Spinal cord (tissue), 10 donors: ENCODE results near the gene FBP1. TPM values are rescaled to one million over a fixed set of nuclear protein-coding genes. Genes with fewer than 3 reads are reported as not detected.

Experiments used
- DNase-seq, 6 donors: peaks; one replicate each; pipeline versions ENCODE4 v3.0.0 to v3.0.0-alpha.2; 2013 to 2015; ENCODE audit warnings: low spot score in 6 of 6, low read depth in 4 of 6
- H3K27ac ChIP-seq: one replicate; pipeline ENCODE4 v1.5.1; 2013; ENCODE audit warnings: low read depth, low read length, control low read depth
- H3K27me3 ChIP-seq: one replicate; pipeline ENCODE4 v1.6.1; 2013; ENCODE audit warnings: low read length; ENCODE audit not compliant: control insufficient read depth, insufficient read depth
- H3K36me3 ChIP-seq: one replicate; pipeline ENCODE4 v1.6.1; 2013; ENCODE audit warnings: low read length; ENCODE audit not compliant: control insufficient read depth, insufficient read depth
- H3K4me1 ChIP-seq: one replicate; pipeline ENCODE4 v1.6.1; 2013; ENCODE audit warnings: low read length; ENCODE audit not compliant: control insufficient read depth, insufficient read depth
- H3K4me3 ChIP-seq: one replicate; pipeline ENCODE4 v1.5.1; 2013; ENCODE audit warnings: low read depth, low read length, control low read depth
- H3K9me3 ChIP-seq: one replicate; pipeline ENCODE4 v1.6.1; 2013; ENCODE audit warnings: low read length; ENCODE audit not compliant: control insufficient read depth, insufficient read depth
- WGBS: methylation state at CpG from one replicate; pipeline ENCODE4 v1.1.5; 2013; ENCODE audit warnings: missing lambda C conversion rate; ENCODE audit not compliant: insufficient coverage; 5-methylcytosine and 5-hydroxymethylcytosine counted together
- long read RNA-seq, 4 donors: transcript quantifications; one replicate each; lab custom pipeline, GENCODE V29; 2026
- polyA plus RNA-seq, 2 donors: library from polyadenylated mRNA; unstranded; fragments of 120-200 nt; gene quantifications; one replicate each; pipeline ENCODE4 v1.2.1, GENCODE V29; 2013; ENCODE audit not compliant: insufficient read length in 2 of 2
- total RNA-seq, 2 donors: library from RNA; depleted of rRNA in 1 of 2; stranded (reverse); fragments of 120-200 nt in 1 of 2; fragments of >200 nt in 1 of 2; gene quantifications; one replicate each; pipeline versions ENCODE4 v1.2.3 to v1.2.4, GENCODE V29; 2013 to 2014
- donor health status: healthy.

Gene FBP1
- total RNA-seq (1 to 10 TPM; 1.0 to 1.8 TPM), polyA plus RNA-seq (1 to 10 TPM; 1.3 to 2.2 TPM)
- long read RNA-seq, donor 1: 0 reads
- long read RNA-seq, donor 2, partial matches to known transcripts: 0 of 1 reads
- long read RNA-seq, donor 2, other reads (novel, unspliced or antisense): 0 of 1 reads
- long read RNA-seq, donor 3: 0 reads
- long read RNA-seq, donor 4, transcript FBP1-201 (7 exons, 1,462 nt): major isoform, 13 of 13 reads
- long read RNA-seq, donor 4, partial matches to known transcripts: 0 of 13 reads
- long read RNA-seq, donor 4, other reads (novel, unspliced or antisense): 0 of 13 reads

GRCh38 chr9:94639061-94639998 lies at the start of gene FBP1:
FBP1 (minus strand) TSS chr9:94639518; CDS start chr9:94639310, 208 bp downstream.
- H3K9me3 ChIP-seq: no peaks in the 10 kb centered on the region
- peak within 1 kb of the TSS; percentile 39 for H3K4me3 ChIP-seq
- peak in 2 of 6 donors; percentile 29 to 30 for DNase-seq
- H3K27ac ChIP-seq: no peak within 1 kb of the TSS
- H3K36me3 ChIP-seq: no peaks in the 10 kb centered on the region
- WGBS: 3% methylated on average over 74 of the region's 79 CpGs
- H3K27me3 ChIP-seq: peaks cover 24% of the 10 kb centered on the region
- peaks cover 16% of the 10 kb centered on the region for H3K4me1 ChIP-seq

DNA sequence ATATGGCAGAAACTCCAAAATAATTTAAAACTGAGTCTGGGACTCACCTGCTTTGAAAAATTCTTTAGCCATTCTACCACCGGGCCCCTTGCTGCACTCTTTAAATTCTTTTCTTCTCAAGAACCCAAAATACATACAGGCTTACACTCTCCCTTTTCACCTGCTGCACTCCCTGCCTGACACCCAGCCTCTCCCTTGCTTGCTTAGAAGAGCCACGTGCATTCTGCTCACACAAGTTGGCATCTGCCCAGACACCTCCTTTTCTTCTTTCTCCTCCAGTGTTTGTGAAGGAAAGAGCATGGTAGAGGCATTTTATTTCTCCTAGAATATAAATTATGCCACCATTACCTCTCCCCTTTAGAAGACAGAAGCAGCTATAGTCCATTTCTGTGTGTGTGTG lies 48.1 kb upstream of the FBP1 start:
- 84% methylated on average over 1 of the region's 2 CpGs for WGBS
- no peak overlapping the region for H3K27ac ChIP-seq
- no peak overlapping the region for H3K4me3 ChIP-seq
- H3K36me3 ChIP-seq: no peaks in the 10 kb centered on the region
- no peaks in the 10 kb centered on the region for H3K4me1 ChIP-seq
- DNase-seq: no peak
- no peaks in the 10 kb centered on the region for H3K27me3 ChIP-seq
- H3K9me3 ChIP-seq: no peaks in the 10 kb centered on the region

- no peak for DNase-seq
- no peaks in the 10 kb centered on the region for H3K36me3 ChIP-seq
- H3K27ac ChIP-seq: no peak overlapping the region
- WGBS: no CpG with 5 or more reads among the region's 2 CpGs
- H3K4me3 ChIP-seq: no peak overlapping the region
- H3K9me3 ChIP-seq: no peaks in the 10 kb centered on the region
- no peaks in the 10 kb centered on the region for H3K27me3 ChIP-seq
- peaks cover 3% of the 10 kb centered on the region for H3K4me1 ChIP-seq
These were observed 46.0 kb upstream of the FBP1 start for GRCh38 chr9:94685359-94685758.

DNA sequence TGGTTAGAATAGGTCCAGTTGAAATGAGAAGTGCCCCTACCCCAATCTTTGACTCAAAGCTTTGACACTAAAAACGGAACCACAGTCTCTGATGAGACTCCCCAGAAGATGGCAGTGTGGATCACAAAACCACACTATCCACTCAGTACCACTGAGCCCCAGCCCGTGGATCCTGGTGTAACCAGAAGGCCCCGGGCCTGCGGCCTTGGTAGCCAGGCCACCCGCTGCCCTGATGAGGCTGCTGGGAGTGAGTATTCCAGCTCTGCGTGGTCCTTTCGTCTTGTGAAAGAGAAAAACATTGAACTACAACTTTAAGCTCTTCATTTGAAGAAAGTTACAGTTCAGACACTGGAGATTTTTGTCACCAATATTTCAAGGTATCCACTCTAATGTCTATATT lies 42.2 kb upstream of the FBP1 start:
- Histone ChIP-seq H3K27ac (no peak overlapping the region), H3K4me3 (no peak overlapping the region), H3K9me3 (no peaks in the 10 kb centered on the region), H3K36me3 (no peaks in the 10 kb centered on the region), H3K27me3 (no peaks in the 10 kb centered on the region), H3K4me1 (peaks cover 3% of the 10 kb centered on the region)
- DNase-seq: peak; percentile 56 to 92 (median 68)
- 10% methylated on average over 2 of the region's 7 CpGs for WGBS

DNA sequence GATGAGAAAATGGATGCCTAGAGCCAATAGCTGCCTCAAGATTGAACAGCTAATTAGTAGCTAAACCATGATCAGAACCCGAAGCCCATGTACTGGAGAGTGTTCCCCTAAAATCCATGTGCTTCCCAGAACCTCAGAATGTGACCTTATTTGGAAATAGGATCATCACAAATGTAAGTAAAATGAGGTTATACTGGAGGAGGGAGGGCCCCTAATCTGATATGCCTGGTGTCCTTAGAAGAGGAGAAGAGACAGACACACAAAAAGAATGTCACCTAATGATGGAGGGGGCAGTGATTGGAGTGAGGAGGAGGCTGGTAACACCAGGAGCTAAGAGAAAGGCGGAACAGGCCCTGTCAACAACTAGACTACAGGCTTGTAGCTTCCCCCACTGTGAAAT lies 41.3 kb upstream of the FBP1 start:
- no peaks in the 10 kb centered on the region for H3K9me3 ChIP-seq
- WGBS: 100% methylated on average over 1 of the region's 2 CpGs
- no peaks in the 10 kb centered on the region for H3K27me3 ChIP-seq
- no peaks in the 10 kb centered on the region for H3K36me3 ChIP-seq
- H3K4me3 ChIP-seq: no peak overlapping the region
- no peak for DNase-seq
- H3K4me1 ChIP-seq: peaks cover 3% of the 10 kb centered on the region
- no peak overlapping the region for H3K27ac ChIP-seq

GRCh38 chr9:94680020-94680419 lies 40.7 kb upstream of the FBP1 start:
- Histone ChIP-seq H3K4me1 (peaks cover 3% of the 10 kb centered on the region), H3K9me3 (no peaks in the 10 kb centered on the region), H3K27ac (no peak overlapping the region), H3K27me3 (no peaks in the 10 kb centered on the region), H3K36me3 (no peaks in the 10 kb centered on the region), H3K4me3 (no peak overlapping the region)
- DNase-seq: no peak
- no CpG with 5 or more reads among the region's 1 CpG for WGBS

- DNase-seq: no peak
- H3K4me3 ChIP-seq: no peak overlapping the region
- no peak overlapping the region for H3K27ac ChIP-seq
- WGBS: no CpG with 5 or more reads among the region's 8 CpGs
- peaks cover 3% of the 10 kb centered on the region for H3K4me1 ChIP-seq
- H3K27me3 ChIP-seq: no peaks in the 10 kb centered on the region
- H3K36me3 ChIP-seq: no peaks in the 10 kb centered on the region
- no peaks in the 10 kb centered on the region for H3K9me3 ChIP-seq
These were observed 40.3 kb upstream of the FBP1 start for GRCh38 chr9:94679587-94679986.

DNA sequence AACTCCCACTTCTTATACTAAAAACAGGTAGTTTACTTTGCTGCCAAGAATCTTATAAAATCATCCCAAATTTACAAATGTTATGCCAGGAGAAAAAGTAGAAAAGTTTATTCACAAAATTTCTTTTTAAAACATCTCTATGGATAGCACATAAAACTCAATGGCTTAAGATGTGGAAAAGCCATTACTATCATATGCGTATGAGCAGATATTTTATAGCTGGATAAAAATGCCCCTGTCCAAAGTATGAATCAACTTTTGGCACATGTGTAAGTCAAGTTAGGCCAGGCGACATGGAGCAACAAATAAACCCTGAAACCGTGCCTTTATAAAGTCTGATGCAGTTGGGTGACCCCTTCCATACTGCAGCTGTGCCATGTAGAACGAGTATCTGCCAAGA lies 38.6 kb upstream of the FBP1 start:
- Histone ChIP-seq H3K27me3 (no peaks in the 10 kb centered on the region), H3K36me3 (no peaks in the 10 kb centered on the region), H3K9me3 (no peaks in the 10 kb centered on the region), H3K27ac (no peak overlapping the region), H3K4me3 (no peak overlapping the region), H3K4me1 (peaks cover 3% of the 10 kb centered on the region)
- no peak for DNase-seq
- 94% methylated on average over 4 of the region's 4 CpGs for WGBS

DNA sequence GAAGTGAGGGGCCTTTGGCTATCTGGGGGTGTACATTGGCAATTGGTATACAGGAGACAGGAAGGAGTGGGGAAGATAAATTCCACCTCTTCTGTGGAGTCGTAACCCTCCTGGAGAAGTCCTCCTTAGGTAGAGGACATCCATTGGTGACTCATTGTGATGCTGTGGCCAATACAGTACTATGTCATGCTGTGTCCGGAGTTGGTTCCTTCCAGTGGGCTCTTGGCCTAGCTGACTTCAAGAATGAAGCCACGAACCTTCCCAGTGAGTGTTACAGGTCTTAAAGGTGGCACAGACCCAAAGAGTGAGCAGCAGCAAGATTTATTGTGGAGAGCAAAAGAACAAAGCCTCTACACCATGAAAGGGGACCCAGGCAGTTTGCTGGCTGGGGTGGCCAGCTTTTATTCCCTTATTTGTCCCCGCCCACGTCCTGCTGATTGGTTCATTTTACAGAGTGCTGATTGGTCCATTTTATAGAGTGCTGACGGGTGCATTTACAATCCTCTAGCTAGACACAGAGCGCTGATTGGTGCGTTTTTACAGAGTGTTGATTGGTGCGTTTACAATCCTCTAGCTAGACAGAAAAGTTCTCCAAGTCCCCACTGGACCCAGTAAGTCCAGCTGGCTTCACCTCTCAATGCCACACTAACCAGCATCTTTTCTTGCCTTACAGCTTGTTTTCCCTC lies 37.3 kb upstream of the FBP1 start:
- no peak overlapping the region for H3K4me3 ChIP-seq
- no peaks in the 10 kb centered on the region for H3K9me3 ChIP-seq
- no peaks in the 10 kb centered on the region for H3K36me3 ChIP-seq
- H3K27ac ChIP-seq: no peak overlapping the region
- DNase-seq: no peak
- peaks cover 2% of the 10 kb centered on the region for H3K4me1 ChIP-seq
- H3K27me3 ChIP-seq: no peaks in the 10 kb centered on the region
- WGBS: 96% methylated on average over 8 of the region's 9 CpGs
